HepG2 (cell line): ENCODE results near the gene MYO7A. TPM values are rescaled to one million over a fixed set of nuclear protein-coding genes. Genes with fewer than 3 reads are reported as not detected.

ENCODE experiments used
- CEBPZ ChIP-seq: IDR thresholded peaks from 2 replicates; pipeline ENCODE4 v1.6.1; 2012; ENCODE audit warnings: low read length, improper control_type of control experiment
- CREB1 ChIP-seq, 2 experiments: fragments of 450-650 bp in 1 of 2; IDR thresholded peaks; 2 replicates each; pipeline ENCODE4 v1.6.1; 2016 to 2017; ENCODE audit warnings: control low read depth in 1 of 2, mild to moderate bottlenecking in 1 of 2, missing compliant biosample characterization in 1 of 2, missing genetic modification characterization in 1 of 2
- ELF1 ChIP-seq: sonication (generic); formaldehyde crosslinking; IDR thresholded peaks from 2 replicates; pipeline ENCODE4 v1.4.0; 2020; ENCODE audit warnings: missing genetic modification reagents
- MEIS2 ChIP-seq: sonication (generic); formaldehyde crosslinking; IDR thresholded peaks from 2 replicates; pipeline ENCODE4 v1.9.0; 2021; ENCODE audit warnings: mild to moderate bottlenecking, missing genetic modification reagents
- NFATC3 ChIP-seq: sonication (generic); formaldehyde crosslinking; IDR thresholded peaks from 2 replicates; pipeline ENCODE4 v1.5.1; 2020; ENCODE audit warnings: mild to moderate bottlenecking, missing genetic modification reagents
- NFYC ChIP-seq: IDR thresholded peaks from 2 replicates; pipeline ENCODE4 v1.6.1; 2016; ENCODE audit warnings: missing genetic modification reagents, missing compliant biosample characterization
- RXRB ChIP-seq: IDR thresholded peaks from 2 replicates; pipeline ENCODE4 v1.6.1; 2016; ENCODE audit warnings: borderline replicate concordance, missing genetic modification reagents, missing compliant biosample characterization
- ZBTB40 ChIP-seq, 2 experiments: fragments of 450-650 bp in 1 of 2; sonication (generic) in 1 of 2; formaldehyde crosslinking in 1 of 2; IDR thresholded peaks; 2 replicates each; pipeline versions ENCODE4 v1.6.1 to v1.8.0; 2016 to 2022; ENCODE audit warnings: antibody characterized with exemption in 1 of 2, mild to moderate bottlenecking in 1 of 2, missing genetic modification reagents in 1 of 2
- ZFP90 ChIP-seq: sonication (generic); formaldehyde crosslinking; IDR thresholded peaks from 2 replicates; pipeline ENCODE4 v1.8.0; 2022; ENCODE audit warnings: missing genetic modification reagents, mild to moderate bottlenecking, inconsistent platforms, borderline replicate concordance
- ZMYM4 ChIP-seq: sonication (generic); formaldehyde crosslinking; IDR thresholded peaks from 2 replicates; pipeline ENCODE4 v1.8.1; 2023; ENCODE audit warnings: mild to moderate bottlenecking, missing genetic modification reagents
- ZNF180 ChIP-seq: sonication (generic); formaldehyde crosslinking; IDR thresholded peaks from 2 replicates; pipeline ENCODE4 v1.4.0; 2020; ENCODE audit warnings: low read depth, missing genetic modification reagents, borderline replicate concordance
- ZNF326 ChIP-seq: sonication (generic); formaldehyde crosslinking; IDR thresholded peaks from 2 replicates; pipeline ENCODE4 v1.4.0; 2020; ENCODE audit warnings: missing genetic modification reagents, borderline replicate concordance
- ZNF354B ChIP-seq: sonication (generic); formaldehyde crosslinking; IDR thresholded peaks from 2 replicates; pipeline ENCODE4 v1.8.0; 2022; ENCODE audit warnings: mild to moderate bottlenecking, missing genetic modification reagents
- ZNF383 ChIP-seq: sonication (generic); formaldehyde crosslinking; IDR thresholded peaks from 2 replicates; pipeline ENCODE4 v1.4.0; 2020; ENCODE audit warnings: missing genetic modification reagents, mild to moderate bottlenecking, borderline replicate concordance
- ZNF501 ChIP-seq: sonication (generic); formaldehyde crosslinking; IDR thresholded peaks from 2 replicates; pipeline ENCODE4 v1.5.1; 2020; ENCODE audit warnings: mild to moderate bottlenecking, moderate library complexity, missing genetic modification reagents
- ZNF567 ChIP-seq: sonication (generic); formaldehyde crosslinking; IDR thresholded peaks from 2 replicates; pipeline ENCODE4 v1.8.1; 2023; ENCODE audit warnings: mild to moderate bottlenecking, missing genetic modification reagents, borderline replicate concordance
- ZNF598 ChIP-seq: sonication (generic); formaldehyde crosslinking; IDR thresholded peaks from 2 replicates; pipeline ENCODE4 v1.5.1; 2020; ENCODE audit warnings: mild to moderate bottlenecking, missing genetic modification reagents, borderline replicate concordance
- polyA plus RNA-seq, 8 experiments: library from polyadenylated mRNA; depleted of rRNA in 3 of 8; stranded (reverse) in 7 of 8; unstranded in 1 of 8; fragments of >200 nt; fragmentation: Illumina TruSeq in 4 of 8; extraction: Trizol in 4 of 8; gene quantifications; 2 replicates each; pipeline versions ENCODE4 v1.2.1 to v1.2.3, GENCODE V29; 2011 to 2016; ENCODE audit warnings: low read depth in 4 of 8, missing spikeins in 1 of 8, mixed read lengths in 1 of 8; ENCODE audit not compliant: insufficient read depth in 1 of 8
- total RNA-seq, 5 experiments: library from RNA; depleted of rRNA; stranded (reverse); fragments of >200 nt; fragmentation: Illumina TruSeq; extraction: Trizol; gene quantifications; 2 replicates each; pipeline ENCODE4 v1.2.3, GENCODE V29; 2016; ENCODE audit warnings: low read depth in 1 of 5

MYO7A gene
- total and polyA plus RNA-seq, 2 of the 13 experiments (the other 11 are each of a cell fraction or from before 2014, with no cell fraction given) = 7.5 to 10.0 TPM

- no peak for TF ChIP-seq ZNF383 (CRISPR knock-in tag)
- TF ChIP-seq ELF1 (CRISPR knock-in tag) = no peak
- no peak; the same call in 1 of the 2 replicates for TF ChIP-seq ZNF598 (CRISPR knock-in tag)
- peak; percentile 87 for TF ChIP-seq RXRB
- TF ChIP-seq NFATC3 = no peak
- peak; percentile 72 for TF ChIP-seq ZNF501 (CRISPR knock-in tag)
- TF ChIP-seq ZFP90 (CRISPR knock-in tag) = no peak
- no peak for TF ChIP-seq ZNF567
- no peak for TF ChIP-seq ZBTB40 (IDR thresholded peaks at IDR 0.05)
- 0 out of 2 replicates have a peak, but pooled peaks have one; percentile 33 for TF ChIP-seq ZBTB40 (CRISPR knock-in tag; IDR thresholded peaks at IDR 0.05)
- peak; percentile 70 for TF ChIP-seq ZMYM4 (CRISPR knock-in tag)
- 0 out of 2 replicates have a peak, but pooled peaks have one; percentile 23 for TF ChIP-seq ZNF354B (CRISPR knock-in tag)
- TF ChIP-seq NFYC (CRISPR knock-in tag) = no peak
- no peak for TF ChIP-seq CEBPZ
- no peak for TF ChIP-seq ZNF180 (CRISPR knock-in tag)
- TF ChIP-seq CREB1 (IDR thresholded peaks at IDR 0.05) = no peak
- TF ChIP-seq CREB1 (CRISPR knock-in tag; IDR thresholded peaks at IDR 0.05) = no peak
- peak; percentile 51; the same call in 1 of the 2 replicates for TF ChIP-seq MEIS2
- TF ChIP-seq ZNF326 (CRISPR knock-in tag) = no peak
Measured at GRCh38 chr11:77130763-77131513, 2.9 kb downstream of the MYO7A start (continued).
